ENCODE data around the gene C1orf56.

- TF ChIP-seq CTCF (conservative IDR thresholded peaks at IDR 0.05 in 1 of 2, IDR thresholded peaks at IDR 0.05 in 1 of 2; ENCODE audit: low read depth in 1 of 2, low read length in 2 of 2) = no peak
- no peak for TF ChIP-seq EZH2 (IDR thresholded peaks at IDR 0.05; ENCODE audit: low read length, missing control alignments)
Measured at GRCh38 chr1:151009206-151009587, 38.4 kb upstream of the C1orf56 start.

Data from fibroblast of lung (primary cell).